HG03066 (cell line): ENCODE results near the gene ANKH.
"Not testable (repeated sequence)": the region's sequence is repeated elsewhere in the genome, so short reads cannot be mapped to it uniquely, and the experiment has no call there.

Experiments used
- ATAC-seq: cut with Tn5 transposase; IDR thresholded peaks from one replicate; pipeline ENCODE4 v1.9.1; 2021; ENCODE audit warnings: low read depth; ENCODE audit not compliant: unreplicated experiment

ANKH gene

GRCh38 chr5:14831006-14831338 lies 40.6 kb downstream of the ANKH start:
- no peak for ATAC-seq

- no peak for ATAC-seq
Observed at GRCh38 chr5:14830210-14831005, 41.2 kb downstream of the ANKH start.

- no peak for ATAC-seq
Observed at GRCh38 chr5:14829396-14829795, 42.2 kb downstream of the ANKH start.

GRCh38 chr5:14826714-14827113 lies 44.9 kb downstream of the ANKH start:
- ATAC-seq = no peak

- no peak for ATAC-seq
Observed at GRCh38 chr5:14825977-14826376, 45.6 kb downstream of the ANKH start.

GRCh38 chr5:14824499-14824898 lies 47.1 kb downstream of the ANKH start:
- no peak for ATAC-seq

- ATAC-seq = no peak
Observed at GRCh38 chr5:14821100-14821845, 50.3 kb downstream of the ANKH start.

GRCh38 chr5:14818931-14819790 lies 52.4 kb downstream of the ANKH start:
- ATAC-seq = no peak

- ATAC-seq = not testable (repeated sequence)
Observed at GRCh38 chr5:14817762-14818136, 53.8 kb downstream of the ANKH start.

- ATAC-seq = no peak
Observed at GRCh38 chr5:14816999-14817761, 54.4 kb downstream of the ANKH start.

GRCh38 chr5:14816374-14816998 lies 55.1 kb downstream of the ANKH start:
- no peak for ATAC-seq

- no peak for ATAC-seq
Observed at GRCh38 chr5:14813747-14814146, 57.8 kb downstream of the ANKH start.

- ATAC-seq = no peak
Observed at GRCh38 chr5:14812166-14812565, 59.4 kb downstream of the ANKH start.

- no peak for ATAC-seq
Observed at GRCh38 chr5:14810928-14811572, 60.5 kb downstream of the ANKH start.

- no peak for ATAC-seq
Observed at GRCh38 chr5:14810282-14810681, 61.3 kb downstream of the ANKH start.

- peak; percentile 98 for ATAC-seq
Observed at GRCh38 chr5:14809369-14810155, 62.0 kb downstream of the ANKH start.

GRCh38 chr5:14807471-14807870 lies 64.1 kb downstream of the ANKH start:
- ATAC-seq = no peak

- no peak for ATAC-seq
Observed at GRCh38 chr5:14806456-14806855, 65.1 kb downstream of the ANKH start.

GRCh38 chr5:14802541-14802940 lies 69.0 kb downstream of the ANKH start:
- ATAC-seq = no peak
